Putamen (tissue), 1 donor: ENCODE measurements around the gene ARFRP1.
"Not testable (repeated sequence)": the region's sequence is repeated elsewhere in the genome, so short reads cannot be mapped to it uniquely, and the experiment has no call there.

Experiments
- DNase-seq: peaks from one replicate; pipeline ENCODE4 v3.0.0-alpha.2; 2016; ENCODE audit warnings: low spot score

ARFRP1 gene

GRCh38 chr20:63655249-63655648 lies 52.5 kb downstream of the ARFRP1 start:
- no peak for DNase-seq

- no peak for DNase-seq
These were observed 53.7 kb downstream of the ARFRP1 start for GRCh38 chr20:63653974-63654668.

DNA sequence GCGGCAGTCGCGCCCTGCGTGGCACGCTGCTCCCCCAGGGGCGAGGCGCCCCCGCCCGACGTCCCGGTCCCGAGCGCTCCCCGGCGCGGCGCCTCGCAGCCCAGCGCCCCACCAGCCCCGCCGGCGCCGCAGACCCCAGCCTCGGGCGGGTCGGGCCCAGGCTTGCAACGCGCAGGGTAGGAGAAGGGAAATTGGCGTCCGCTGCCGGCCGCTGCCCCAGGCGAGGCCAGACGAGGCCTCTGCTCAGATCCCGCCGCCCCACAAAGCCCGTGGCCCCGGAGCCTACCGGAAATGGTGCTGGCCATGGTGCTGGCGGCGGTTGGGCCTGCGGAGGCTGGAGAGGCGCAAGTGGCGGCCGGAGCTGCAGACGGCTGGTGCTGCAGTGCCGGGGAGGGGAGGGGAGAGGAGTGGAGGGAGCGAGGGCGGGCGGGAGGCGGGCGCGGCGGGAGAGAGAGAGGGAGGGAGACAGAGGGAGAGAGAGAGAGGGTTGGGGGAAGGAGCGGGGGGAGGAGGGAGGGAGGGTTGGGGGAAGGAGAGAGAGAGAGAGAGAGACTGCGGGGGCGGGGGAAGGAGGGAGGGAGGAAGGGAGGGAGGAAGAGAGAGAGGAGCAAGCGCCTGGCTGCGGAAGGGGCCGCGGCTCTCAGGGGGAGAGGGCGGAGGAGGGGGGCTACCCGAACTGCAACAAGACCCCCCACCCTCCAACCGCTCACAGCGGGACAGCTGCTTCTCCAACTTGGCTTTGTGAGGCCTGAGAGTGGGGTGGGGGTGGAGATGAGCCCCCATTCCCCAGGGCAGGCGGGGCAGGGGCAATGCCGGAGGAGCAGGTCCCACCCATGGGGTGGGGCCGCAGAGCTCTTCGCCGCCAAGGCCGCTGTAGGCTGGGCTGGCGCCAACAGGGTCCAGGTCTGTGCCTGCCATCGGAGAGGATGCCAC lies 54.5 kb downstream of the ARFRP1 start, which contains the start of gene STMN3:
STMN3 (minus strand) TSS at position 384 of the 933 bp plus-strand sequence; CDS start at position 305, 79 bp downstream.
- DNase-seq = peak; percentile 88

DNA sequence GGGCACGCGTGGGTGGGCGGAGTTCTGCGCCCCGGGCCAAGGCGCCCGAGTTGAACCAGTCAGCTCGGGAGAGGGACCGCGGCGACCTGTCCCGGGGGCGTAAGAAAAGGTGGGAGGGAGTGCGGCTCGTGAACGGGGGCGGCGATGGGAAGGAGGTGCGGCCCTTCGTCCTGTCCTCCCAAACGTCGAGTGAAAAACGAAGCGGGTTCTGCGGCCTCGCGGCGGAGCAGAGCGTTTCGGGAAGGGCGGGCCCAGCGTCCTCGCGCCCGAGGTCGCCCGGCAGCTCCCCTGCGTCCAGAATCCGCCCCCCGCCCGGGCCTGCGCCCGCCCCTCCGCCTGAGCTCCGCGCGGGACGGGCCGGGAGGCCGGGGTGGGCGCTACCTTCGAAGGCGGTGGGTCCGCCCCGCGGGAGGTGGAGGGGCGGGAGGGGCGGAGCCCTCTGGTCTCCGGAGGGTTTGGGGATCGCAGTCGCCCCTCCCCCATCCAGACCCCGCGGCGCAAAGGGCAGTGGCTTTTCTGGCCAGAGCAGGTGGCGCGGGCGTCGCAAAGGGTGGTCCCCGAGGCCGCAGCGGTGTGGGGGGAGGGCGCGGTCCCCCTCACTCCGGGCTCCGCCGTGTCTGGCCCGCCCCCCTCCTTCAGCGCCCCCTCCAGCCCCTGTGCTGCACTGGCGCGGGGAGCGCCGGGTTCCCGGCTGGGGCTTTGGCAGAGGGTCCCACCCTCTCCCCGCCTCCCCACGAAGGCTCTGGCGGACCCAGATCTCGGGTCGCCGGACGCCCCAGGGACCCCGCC lies 55.4 kb downstream of the ARFRP1 start:
- DNase-seq = no peak

GRCh38 chr20:63651942-63652191 lies 55.9 kb downstream of the ARFRP1 start:
- DNase-seq = no peak

DNA sequence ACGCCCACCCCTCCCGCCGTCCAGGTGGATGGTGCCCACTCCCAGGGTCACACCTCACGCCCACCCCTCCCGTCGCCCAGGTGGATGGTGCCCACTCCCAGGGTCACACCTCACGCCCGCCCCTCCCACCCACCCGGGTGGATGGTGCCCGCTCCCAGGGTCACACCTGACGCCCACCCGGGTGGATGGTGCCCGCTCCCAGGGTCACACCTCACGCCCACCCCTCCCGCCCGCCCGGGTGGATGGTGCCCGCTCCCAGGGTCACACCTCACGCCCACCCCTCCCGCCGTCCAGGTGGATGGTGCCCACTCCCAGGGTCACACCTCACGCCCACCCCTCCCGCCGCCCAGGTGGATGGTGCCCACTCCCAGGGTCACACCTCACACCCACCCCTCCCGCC lies 57.3 kb downstream of the ARFRP1 start:
- DNase-seq = not testable (repeated sequence)

GRCh38 chr20:63648895-63649589 lies 58.7 kb downstream of the ARFRP1 start:
- no peak for DNase-seq
